Frontal cortex (tissue), 4 donors: ENCODE data around the gene CPXM2. TPM values are rescaled to one million over a fixed set of nuclear protein-coding genes. Genes with fewer than 3 reads are reported as not detected.
A peak's percentile ranks its signal among the peaks of the same experiment; 100 is the strongest.

ENCODE experiments used
- DNase-seq, 2 donors: peaks; one replicate each; pipeline ENCODE4 v3.0.0; 2012; ENCODE audit warnings: low spot score in 2 of 2
- FAIRE-seq: peaks from 2 replicates; lab custom pipeline; 2012; peaks lifted over from hg19 to GRCh38; lab: Jason Lieb, UNC
- total RNA-seq: library from RNA; depleted of rRNA; stranded (reverse); fragments of >200 nt; gene quantifications from one replicate; pipeline ENCODE4 v1.2.3, GENCODE V29; 2014
- donor health status: control.
- donor health status: control.
- donor health status: control.

The CPXM2 gene
- total RNA-seq, 1 donor from 2014 or later, result under 0.01 TPM

DNA sequence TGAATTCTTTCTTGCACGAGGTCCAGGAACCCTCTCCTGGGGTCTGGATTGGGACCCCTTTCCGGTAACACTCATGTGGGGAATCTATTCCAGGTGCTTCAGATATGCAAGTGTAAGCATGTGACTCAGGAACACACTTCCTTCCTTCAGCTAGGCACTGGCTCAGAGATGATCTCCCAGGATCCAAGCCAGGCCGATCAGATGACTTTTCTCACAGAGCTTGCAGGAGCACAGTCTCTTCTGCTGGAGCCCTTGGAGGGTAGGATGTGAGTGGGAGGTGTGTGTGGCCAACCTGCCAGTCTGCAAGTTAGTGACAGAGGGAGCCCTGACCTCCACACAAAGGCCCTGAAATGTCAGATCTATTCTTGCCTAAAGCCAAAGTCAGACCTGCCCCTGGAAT, 108.3 kb downstream of the CPXM2 start:
- DNase-seq (no peak), FAIRE-seq (no peak)

DNA sequence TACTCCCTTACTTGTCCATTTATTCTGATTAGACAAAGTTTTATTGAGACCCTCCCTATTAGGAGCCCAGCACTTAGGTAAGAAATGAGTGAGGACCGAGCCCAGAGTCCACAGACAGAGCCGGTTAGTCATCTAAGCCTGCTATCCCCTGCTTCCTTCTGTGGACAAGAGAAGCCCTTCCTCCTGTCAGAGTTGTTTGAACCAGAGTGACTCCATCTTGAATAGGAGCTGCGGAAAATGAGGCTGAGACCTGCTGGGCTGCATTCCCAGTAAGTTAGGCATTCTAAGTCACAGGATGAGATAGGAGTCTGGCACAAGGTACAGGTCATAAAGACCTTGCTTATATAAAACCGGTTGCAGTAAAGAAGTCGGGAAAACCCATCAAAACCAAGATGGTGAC, 109.1 kb downstream of the CPXM2 start:
- DNase-seq (no peak), FAIRE-seq (no peak)

DNA sequence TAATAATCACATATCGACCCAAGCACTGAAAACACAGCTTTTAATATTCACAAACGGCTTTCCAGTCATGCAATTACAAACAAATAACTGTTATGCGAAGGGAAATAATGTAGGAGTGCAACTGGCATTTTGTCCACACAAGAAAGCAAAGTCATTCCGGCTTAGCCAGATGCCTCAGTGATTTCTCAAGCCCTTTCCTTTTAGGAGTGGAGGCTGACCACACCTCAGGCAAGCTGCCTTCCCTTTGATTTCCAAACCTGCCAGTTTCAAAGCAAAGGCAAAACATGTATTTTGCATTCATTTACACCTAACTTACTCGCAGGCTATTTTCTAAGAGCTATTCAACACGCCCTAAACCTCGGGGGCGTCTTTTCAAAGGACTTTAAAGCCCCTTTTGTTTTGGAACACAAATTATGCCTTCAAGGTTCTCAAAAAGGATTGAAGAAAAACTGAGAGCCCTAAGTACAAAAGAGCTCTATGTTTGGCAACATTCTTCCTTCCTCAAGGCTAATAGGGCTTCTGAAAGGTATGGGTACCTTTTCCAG, 109.6 kb downstream of the CPXM2 start:
- FAIRE-seq, result no peak
- no peak for DNase-seq

DNA sequence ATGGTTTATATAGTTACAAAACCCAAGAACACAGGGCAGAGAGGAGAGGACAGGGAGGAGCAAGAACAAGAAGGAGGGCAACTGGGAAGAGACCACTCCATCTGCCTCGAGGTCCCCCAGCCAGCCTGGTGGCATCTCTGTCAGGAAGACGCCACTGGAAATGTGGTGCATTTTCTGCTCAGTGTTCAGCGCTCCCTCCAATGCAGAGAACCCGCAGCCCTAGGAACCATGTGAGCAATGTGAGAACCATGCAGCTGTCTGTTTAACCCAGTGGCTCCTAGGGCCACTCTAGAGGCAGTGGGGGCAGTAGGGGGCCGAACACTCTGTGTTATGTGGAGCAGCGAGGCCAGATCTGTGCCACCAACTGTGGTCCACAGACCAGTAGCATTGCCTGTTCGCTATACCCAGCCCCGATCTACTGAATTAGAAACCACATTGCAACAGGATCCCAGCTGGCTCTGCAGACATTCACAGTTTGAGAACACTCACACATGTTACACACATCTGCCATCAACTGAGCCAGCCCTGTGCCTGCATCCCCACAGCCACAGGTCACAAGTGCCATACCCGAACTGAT, 110.2 kb downstream of the CPXM2 start:
- DNase-seq (no peak), FAIRE-seq (no peak)

DNA sequence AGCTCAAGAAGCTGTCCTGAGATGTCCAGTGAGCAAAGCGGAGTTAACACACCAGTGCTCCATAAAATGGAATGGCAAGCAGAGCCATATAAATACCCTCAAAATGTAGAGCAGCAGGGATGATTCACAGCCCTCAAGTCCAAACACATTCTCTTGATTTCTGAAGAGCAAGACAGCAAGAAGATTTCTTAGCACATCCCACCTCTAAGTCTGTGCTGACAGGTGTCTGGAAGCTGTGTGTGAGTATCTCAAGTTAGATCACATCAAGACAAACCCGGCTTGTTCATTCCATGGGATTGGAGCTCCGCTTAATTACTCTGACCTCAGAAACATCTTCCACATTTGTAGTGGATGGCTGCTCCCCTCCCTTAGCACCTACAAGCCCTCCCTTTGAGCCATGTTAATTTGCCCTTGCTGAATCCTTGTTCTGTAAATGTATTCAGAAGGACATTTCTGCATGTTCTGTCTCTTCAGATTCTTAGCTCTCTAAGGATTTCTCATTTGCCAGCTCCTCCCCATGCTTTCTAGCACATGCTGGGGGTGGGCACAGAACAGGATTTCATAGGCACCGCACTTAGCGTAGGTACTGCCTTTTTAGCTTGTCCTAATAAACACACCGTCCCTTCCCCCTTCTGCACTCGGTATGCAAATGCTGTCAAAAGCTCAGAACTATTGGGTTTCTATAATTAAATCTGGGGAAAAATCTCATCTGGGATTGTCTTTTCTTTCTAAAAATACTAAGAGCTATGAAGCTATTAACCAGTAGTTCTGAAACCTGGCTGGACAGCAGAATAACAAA, 112.7 kb downstream of the CPXM2 start:
- FAIRE-seq, result no peak
- DNase-seq, result peak in 1 of 2 donors; percentile 23

DNA sequence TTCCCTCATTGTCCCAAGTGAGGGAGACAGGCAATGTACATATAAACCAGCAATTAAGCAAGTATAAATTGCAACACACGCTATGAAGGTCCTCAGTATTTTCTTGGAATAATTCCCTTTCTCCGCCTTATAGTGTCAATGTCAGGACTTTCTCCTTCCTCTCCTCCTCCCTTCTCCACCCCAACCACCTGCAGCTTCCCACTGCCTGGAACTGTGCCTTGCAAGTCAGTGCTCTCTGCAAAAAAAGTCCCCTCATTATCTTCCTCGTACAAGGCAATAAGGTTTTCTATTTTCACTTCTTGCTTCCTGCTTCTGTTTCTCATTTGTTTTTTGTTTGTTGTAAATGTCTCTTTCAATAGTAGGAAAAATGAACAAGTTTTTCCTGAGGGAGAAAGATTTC, 113.7 kb downstream of the CPXM2 start:
- FAIRE-seq (no peak), DNase-seq (no peak)

DNA sequence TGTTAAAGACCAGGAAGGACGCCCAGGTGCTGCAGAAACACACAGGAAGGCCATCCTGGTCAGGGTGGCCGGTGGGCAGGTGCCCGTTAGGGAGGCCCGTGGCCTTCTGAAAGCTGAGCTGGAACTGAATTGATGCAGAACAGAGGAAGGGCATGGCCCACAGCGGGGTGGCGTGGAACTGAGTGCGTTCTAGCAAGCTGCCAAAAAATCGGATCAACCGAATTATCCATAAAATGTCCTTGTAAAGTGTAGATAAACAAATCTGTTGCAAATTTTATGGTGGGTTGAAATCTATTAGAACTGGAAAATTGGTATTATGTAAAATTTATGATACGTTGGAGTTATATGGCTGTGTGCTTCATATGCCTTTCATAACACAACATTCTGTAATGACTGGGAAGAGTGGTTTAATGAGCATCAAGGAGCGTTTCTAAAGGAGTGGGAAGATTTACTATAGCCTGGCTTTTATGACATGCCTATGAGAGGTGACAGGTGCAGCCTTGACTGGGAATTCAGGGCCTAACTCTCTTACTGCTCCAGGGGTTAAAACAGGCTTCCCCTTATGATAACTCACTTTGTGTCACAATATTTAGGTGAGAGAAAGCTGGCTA, 117.4 kb downstream of the CPXM2 start:
- DNase-seq, result no peak

DNA sequence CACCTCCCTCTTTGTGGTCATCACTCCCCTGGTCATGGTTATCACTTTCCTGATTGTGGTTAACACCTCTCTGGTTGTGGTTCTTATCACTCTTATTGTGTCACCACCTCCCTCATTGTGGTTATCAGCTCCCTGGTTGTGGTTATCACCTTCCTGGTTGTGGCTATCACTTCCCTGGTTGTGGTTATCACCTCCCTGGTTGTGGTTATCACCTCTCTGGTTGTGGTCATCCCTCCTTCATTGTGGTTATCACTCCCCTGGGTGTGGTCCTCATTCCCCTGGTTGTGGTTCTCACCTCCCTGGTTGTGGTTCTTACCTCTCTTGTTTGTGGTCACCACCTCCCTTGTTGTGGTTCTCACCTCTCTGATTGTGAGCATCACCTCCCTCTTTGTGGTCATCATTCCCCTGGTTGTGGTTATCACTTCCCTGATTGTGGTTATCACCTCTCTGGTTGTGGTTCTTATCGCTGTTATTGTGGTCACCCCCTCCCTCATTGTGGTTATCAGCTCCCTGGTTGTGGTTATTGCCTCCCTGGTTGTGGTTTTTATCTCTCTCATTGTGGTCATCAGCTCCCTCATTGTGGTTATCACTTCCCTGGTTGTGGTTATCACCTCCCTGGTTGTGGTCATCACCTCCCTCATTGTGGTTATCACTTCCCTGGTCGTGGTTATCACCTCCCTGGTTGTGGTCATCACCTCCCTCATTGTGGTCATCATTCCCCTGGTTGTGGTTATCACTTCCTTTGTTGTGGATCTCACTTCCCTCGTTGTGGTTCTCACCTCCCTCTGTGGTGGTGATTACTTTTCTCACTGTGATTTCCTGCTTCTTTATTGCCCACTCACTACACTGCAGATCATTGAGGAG, 118.7 kb downstream of the CPXM2 start:
- DNase-seq (no peak), FAIRE-seq (no peak)

More for the DNA sequence above, 117.4 kb downstream of the CPXM2 start:
- FAIRE-seq, result no peak

DNA sequence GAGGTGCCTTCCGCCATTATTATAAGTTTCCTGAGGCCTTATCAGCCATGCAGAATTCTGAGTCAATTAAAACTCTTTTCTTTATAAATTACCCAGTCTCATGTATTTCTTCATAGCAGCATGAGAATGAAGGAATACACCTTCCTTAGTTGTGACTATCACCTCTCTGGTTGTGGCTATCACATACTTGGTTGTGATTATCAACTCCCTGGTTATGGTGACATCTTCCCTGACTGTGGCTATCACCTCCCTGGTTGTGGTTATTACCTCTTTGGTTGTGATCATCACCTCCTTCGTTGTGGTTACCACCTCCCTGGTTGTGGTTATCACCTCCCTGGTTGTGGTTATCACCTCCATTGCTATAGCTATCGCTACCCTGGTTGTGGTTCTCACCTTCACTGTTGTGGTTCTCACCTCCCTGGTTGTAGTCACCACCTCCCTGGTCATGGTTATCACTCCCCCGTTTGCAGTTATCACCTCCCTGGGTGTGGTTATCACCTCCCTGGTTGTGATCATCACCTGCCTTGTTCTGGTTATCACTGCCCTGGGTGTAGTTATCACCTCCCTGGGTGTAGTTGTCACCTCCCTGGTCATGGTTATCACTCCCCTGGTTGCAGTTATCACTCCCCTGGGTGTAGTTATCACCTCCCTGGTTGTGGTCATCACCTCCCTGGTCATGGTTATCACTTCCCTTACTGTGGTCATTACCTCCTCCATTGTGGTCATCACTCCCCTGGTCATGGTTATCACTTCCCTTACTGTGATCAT, 119.5 kb downstream of the CPXM2 start:
- DNase-seq (no peak), FAIRE-seq (no peak)

DNA sequence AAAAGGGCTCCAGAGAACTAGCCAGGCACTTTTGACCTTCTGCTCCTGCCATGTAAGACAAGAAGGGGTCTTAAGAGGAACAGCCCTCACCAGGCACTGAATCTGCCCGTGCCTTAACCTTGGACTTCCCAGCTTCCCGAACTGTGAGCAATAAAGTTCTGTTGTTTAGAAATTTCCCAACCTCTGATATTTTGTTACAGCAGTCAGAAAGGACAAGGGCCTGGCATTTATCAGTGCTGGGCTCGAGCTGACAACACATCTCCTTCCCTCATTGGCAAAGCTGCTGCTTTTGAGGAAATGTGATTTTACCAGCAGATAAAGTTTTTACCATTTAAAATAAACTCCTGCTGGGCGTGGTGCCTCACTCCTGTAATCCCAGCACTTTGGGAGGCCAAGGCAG, 122.0 kb downstream of the CPXM2 start:
- DNase-seq (no peak), FAIRE-seq (no peak)

DNA sequence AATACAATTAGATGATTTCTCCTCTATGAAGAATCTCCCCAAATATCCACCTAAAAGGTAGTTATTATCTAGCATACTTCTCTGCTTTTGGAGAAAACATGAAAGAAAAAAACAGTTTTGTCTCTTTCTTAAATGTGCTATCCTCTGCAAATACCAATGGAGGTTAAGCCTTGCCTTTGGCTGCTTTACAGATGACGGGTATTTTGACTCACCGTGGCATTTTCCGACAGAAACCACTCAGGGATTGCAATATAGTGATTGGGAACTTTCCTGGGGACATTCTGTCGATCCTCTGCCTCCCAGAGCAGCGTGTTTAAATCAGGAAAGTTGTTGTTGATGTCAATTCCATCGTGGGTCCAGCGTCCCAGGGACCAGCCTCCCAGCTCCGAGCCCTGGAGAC, 124.8 kb downstream of the CPXM2 start:
- DNase-seq (no peak), FAIRE-seq (no peak)

DNA sequence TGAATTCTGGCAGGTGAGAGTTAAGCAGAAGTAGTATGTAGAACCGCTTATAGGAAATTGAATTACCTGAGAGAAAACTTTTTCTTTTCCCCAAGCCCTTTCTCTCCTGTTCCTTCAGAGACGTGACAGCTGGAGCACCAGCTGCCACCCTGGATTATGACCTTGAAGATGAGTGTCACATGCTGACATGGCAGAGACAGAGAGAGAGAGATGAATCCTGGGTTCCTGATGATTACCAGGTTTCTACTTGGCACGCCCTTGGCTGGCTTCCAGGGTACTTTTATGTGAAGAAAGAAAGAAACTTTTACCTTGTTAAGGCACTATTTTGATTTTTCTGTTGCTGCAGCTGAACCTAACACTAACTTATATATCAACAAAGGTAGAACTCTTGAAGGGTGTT, 125.6 kb downstream of the CPXM2 start:
- FAIRE-seq (no peak), DNase-seq (no peak)

DNA sequence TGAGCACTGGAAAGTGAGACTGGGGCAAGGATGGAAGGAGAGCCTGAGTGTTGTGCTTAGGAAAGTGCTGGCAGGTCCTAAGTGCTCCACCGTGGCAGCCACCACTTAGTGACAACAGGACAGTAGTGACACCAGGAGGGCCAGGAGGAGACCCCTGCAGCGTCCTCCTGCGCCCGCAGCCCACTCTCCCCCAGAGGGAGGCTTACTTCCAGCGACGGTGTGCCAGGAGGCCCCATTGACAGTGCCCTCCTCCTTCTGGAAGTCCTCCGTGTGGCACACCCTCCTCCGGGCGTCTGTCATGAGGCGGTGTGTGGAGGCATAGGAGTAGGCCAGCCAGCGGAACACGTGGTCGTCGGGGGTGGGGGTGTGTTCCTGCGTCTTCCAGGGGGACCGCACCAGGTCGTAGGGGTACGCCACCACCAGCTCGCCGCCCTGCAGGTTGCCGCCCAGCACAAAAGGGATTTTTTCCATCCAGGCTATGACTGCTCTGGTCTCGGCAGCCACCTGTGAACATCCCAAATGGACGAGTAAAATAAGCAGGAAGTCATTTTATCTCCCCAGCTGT, 129.9 kb downstream of the CPXM2 start:
- no peak for DNase-seq
- FAIRE-seq, result no peak

DNA sequence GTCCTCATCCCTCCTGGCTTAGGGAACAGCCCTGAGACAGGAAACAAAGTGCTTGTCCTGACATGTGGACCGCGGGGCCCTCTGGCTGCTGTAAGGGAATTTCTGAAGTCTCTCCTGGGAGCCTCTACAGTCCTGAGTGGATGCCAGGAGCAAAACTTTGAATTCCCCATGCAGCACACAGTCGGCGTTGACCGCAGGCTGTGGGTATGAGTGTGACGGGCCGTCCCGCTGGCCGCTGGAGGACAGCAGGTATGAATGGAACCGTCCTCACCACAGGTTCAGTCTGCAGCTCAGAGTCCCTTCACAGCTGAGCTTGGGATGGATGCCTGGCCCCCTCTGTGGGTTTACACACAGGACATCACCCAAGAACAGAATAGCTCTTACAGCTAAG, 130.6 kb downstream of the CPXM2 start:
- no peak for FAIRE-seq
- DNase-seq, result no peak

DNA sequence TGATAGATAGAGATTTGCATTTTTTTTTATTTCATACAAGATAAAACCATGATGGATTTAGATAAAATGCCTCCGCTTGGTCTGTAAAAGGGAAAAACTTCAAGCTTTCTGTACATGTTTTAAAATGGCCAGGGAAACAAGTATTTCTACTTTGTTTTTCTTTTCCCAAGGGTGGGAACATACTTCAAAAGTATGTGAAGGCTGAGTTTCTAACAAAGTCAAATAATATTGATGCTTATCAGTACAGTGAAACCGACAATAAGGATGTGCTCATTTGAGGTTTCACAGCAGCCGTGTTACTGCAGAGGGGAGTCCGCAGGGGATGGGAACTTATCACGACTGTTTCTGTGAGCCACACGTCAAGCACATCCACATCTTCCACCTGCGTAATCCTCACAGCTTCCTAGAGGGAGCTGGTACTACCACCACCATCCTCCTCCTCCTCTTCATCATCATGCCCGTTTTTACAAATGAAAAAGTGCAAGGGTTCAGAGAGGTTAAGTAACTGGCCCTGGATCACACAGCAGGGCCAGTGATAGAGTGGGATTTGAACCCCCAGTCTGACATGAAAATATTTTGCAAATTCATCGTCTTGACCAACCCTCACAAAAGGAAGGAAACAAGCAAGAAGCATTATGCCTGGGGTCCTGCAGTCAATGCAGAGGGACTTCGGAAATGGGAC, 131.1 kb downstream of the CPXM2 start:
- FAIRE-seq (no peak), DNase-seq (no peak)

DNA sequence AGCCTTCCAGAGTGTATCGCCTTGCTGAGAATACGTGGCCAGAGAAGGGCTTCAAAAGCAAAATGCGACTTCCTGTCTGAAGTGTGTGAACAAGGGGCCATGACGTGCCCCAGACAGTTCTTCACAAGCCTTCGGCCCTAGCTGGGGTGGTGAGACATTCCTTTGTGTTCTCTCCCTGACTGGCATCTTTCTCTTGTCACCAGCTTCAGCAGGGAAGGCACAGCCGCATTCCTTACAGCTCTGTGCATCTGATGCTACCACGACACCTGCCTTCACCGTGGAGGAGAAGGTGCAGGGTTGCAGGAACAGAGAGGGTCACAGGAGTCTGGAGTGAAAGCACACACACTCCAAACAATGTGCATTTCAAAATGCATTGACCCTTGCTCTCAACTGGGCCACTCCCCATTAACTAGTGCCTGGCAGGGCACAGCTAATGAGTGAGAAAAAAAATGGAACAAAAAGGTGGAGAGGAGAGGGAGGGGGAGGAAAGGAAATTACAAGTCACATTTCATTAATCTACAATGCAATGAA, 132.0 kb downstream of the CPXM2 start:
- DNase-seq, result no peak
- FAIRE-seq, result no peak

DNA sequence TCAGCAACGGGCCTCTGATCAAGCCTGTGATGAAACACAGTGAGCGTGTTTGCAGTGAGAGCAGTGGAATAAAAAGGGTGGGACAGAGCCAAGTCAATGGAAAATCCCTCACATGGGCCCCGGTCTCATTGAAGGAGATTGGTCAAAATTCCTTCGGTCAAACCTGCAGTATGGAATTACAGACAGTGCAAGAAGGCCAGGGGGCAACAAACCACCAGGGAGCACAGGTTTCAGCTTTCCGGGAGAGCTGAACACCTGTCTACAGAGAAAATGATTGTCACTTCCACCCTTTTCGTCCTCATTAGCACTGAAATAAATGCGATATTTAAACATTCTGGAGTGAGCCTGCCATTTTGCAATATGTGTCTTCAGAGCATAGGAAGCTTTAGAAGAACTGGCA, 132.6 kb downstream of the CPXM2 start:
- no peak for FAIRE-seq
- no peak for DNase-seq

DNA sequence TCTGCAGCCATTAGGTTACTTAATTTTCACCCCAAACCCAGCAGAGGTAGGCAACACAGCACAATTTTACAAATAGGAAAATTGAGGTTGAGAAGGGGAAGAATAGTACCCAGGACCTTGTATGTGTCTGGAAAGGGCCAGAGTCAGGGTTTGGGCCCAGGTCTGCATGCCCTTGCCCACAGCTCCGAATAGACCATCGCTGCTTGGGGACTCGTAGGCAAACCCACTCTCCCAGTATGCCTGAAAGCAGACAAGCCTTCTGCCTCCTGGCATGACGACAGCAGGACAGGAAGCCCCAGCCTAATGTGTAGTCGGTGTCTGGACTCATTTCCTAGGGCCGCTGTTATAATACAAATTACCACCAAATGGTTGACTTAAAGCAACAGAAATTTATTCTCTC, 133.8 kb downstream of the CPXM2 start:
- DNase-seq (no peak), FAIRE-seq (no peak)
